ENCODE results near the gene ANTXR1. TPM values are rescaled to one million over a fixed set of nuclear protein-coding genes. Genes with fewer than 3 reads are reported as not detected.

Gene ANTXR1
- polyA plus RNA-seq, 5 donors = 67.4 to 94.1 (median 86.4) TPM

DNA sequence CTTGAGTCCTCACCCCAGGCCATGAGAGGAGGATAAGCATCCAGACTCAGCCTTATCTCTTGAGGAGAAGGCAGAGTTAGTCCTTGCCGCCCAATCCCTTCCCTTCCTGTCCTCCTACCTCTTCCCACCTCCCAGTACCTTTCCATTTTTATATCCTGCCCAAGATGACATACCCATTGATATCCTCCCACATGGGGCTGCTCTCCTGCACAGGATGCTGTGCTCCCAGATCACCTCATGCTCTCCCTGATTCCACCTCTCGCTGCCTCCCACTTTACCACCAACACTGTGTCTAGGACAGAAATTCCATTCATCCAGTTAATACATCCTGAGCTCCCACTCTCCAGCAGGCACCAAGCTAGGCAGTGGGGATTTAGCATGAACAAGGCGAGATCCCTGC lies 191.7 kb downstream of the ANTXR1 start:
- DNase-seq = no peak

- no peak for DNase-seq
These were observed 192.1 kb downstream of the ANTXR1 start for GRCh38 chr2:69205076-69205475.

DNA sequence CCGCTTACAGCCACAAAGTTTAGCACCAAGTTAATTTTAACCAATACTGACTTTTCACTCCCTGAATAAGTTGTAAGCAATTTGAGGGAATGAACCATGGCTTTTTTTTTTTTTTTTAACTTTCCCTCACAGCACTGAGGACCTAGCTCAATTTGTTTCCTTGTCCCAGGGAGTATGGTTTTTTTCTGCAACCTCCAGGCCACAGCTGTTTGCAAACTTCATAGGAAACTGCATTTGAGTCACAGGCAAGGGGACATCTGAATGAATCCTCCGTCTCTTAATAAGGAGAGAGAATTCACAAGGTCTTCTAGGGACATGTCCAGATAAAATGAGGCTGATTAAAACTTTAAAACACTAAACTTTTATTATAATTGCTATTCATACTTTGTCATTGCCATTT lies 192.5 kb downstream of the ANTXR1 start:
- DNase-seq = no peak

GRCh38 chr2:69208023-69208595 lies 195.1 kb downstream of the ANTXR1 start:
- no peak for DNase-seq

DNA sequence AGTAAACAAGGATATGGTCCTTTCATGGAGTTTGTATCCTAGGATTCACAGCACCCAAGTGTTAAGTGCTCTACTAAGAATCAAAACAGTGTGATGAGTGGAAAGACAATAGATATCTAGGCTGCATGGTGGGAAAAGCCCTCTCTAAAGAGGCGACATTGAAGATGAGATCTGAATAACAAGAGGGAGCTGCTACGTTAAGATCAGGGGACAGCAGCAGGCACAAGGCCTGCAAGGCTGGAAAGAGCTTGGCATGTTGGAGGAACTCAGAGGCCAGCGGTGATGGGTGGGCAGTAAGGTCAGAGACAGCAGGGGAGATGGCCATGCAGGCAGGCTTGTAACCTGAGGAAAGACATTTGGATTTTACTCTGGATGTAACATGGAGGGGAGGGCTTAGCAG lies 196.5 kb downstream of the ANTXR1 start:
- DNase-seq = no peak

DNA sequence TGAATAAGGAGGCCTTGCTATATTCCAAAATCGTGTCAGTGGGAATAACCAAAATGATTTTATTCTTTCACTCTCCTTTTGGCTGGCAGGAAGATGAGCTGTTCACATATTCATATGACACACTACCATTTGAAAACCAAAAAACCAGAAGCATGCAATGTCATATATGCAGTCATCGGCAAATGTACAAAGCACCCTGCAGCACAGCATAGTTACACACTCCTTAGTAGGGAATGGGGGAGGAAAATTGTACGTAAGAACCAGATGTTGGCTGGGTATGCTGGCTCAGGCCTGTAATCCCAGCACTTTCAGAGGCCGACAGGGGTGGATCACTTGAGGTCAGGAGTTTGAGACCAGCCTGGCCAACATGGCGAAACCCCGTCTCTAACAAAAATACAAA lies 197.4 kb downstream of the ANTXR1 start:
- DNase-seq = no peak

GRCh38 chr2:69211048-69211447 lies 198.1 kb downstream of the ANTXR1 start:
- no peak for DNase-seq

DNA sequence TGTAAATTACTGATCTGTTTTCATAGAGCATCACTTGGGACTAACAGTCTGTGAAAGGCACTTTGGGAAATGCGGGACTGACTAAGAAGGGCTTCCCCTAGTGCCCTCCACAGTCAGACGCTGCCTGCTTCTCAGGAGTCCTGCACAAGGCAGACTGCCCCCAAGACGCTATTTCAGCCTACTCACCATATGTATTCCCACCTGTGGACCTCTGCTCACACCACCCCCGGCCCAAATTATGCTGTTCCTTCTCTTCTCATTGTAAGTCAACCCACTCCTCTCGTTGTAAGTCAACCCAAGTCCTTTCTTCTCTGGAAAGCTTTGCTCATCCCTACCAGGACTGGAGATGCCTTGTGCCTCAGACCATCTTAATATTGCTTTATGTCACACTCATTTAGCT lies 198.7 kb downstream of the ANTXR1 start:
- DNase-seq = no peak

DNA sequence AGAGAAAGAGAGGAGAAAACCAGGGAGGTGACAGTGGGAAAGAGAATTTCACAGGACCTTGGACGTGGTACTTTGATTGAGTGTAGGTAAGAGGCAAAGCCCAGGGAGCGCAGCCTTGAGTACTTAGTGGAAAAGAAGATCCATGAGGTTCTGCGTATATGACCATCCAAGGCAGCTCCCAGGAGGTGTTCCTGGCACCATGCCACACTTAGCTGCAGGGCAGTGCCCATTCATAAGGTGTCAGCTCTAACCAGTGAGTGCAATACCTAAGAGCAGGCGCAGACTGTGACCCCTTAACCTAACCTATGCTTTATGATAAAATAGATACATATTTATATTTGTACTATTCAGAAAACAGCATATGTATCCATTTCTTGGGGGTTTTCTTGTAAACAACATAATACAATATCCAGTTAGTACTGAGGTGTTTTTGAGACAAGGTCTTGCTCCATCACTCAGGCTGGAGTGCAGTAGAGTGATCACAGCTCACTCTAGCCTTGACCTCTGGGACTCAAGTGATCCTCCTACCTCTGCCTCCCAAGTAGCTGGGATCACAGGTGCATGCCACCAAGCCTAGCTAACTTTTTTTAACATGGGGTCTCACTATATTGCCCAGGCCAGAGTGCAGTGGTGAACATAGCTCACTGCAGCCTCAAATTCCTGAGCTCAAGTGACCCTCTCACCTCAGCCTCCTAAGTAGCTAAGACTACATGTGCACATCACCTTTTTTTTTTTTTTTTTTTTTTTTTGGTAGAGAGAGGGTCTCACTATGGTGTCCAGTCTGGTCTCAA lies 199.5 kb downstream of the ANTXR1 start:
- DNase-seq = no peak

DNA sequence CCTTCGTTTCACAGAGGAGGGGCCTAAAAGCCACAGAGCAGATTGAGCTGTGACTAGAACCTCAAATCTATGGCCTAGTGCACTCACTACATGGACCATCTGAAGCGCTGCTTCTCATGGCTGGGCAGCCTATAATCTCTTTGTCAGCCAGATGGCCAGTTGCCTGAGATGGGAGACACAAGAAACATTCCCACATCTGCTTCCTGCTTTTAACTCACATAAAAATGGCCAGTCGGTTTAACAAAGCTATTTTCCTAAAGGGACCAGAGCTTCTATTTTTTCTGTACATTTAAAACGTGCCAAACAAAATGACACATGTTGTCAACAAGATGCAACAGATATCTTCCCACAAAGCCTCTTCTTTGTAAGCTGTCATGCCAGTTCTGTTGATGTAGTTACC lies 200.2 kb downstream of the ANTXR1 start:
- DNase-seq = no peak

GRCh38 chr2:69213782-69214181 lies 200.8 kb downstream of the ANTXR1 start:
- no peak for DNase-seq

DNA sequence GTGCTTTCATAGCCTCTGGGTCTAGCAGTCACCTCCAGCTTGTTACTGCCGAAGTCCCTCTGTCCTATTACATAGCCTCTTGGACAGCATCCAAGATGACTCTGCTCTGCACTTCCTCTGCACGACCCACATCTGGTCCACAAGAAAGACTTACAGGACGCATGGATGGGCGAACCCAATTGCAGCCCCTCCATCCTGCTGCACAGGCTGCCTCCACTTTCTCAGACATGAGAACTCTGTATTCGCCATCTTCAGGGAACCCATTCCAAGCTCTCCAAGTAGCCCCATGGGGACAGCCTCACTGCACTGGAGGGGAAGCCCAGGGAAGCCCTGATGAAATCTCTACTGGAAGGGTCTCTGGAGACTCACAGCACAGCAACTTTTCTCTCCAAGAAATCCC lies 201.9 kb downstream of the ANTXR1 start:
- peak in 1 of 2 donors; percentile 41 for DNase-seq

- DNase-seq = peak; percentile 75 to 83
These were observed 203.8 kb downstream of the ANTXR1 start for GRCh38 chr2:69216535-69217332.

GRCh38 chr2:69217333-69218080 lies 204.5 kb downstream of the ANTXR1 start:
- no peak for DNase-seq

DNA sequence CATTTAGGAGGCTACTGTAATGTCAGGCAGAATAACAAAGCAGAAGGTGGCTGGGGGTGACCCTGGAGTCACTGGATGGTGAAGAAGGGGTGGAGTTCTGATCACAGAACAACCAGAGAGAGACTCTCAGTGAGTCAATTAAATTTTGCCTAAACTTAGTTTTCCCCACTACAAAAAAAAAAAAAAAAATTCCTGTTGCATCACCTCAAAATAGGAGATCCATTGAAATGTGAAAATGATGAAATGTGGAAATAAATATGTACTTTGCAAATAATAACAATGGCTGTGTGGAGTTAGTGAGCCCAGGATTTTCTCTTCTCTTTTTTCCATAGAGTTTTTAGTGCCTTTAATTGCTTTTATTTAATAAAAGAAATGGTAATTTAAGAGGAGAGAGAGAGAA lies 208.5 kb downstream of the ANTXR1 start:
- DNase-seq = no peak

DNA sequence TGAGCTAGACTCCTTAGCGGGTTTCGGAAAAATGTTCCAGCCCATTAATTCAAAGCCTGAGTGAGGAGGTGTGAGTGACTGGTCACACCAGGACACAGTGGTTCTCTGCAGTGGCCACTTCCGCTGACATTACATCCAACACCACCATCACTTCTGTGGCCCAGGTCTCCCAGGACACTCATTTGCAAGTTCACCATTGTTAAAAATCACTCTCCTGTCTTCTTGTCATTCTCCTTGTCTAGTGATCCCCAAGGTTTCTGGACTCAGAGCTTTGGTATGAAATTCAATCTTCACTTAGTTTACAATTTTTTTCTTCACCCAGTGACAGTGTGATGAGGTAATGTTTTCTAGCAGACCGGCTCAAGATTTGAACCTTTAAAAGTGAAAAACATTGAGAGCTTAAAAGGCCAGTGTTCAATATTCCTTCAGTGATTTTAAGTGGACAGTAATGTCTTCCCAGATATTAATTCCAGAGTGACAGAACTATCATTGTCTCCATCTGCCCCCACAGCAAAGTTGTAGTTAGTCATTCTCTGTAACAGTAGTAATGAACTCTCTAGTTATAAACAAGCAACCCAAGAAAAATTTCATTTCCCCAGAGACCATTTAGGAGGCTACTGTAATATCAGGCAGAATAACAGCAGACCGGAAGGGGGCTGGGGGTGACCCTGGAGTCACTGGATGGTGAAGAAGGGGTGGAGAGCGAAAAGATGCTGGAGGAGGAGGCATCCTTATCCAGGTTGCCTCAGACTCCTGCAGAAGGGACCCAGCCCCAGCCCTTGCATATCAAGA lies 209.2 kb downstream of the ANTXR1 start:
- peak in 1 of 2 donors; percentile 44 for DNase-seq

- DNase-seq = no peak
These were observed 210.1 kb downstream of the ANTXR1 start for GRCh38 chr2:69222953-69223658.

GRCh38 chr2:69223759-69224511 lies 211.0 kb downstream of the ANTXR1 start:
- DNase-seq = no peak

- no peak for DNase-seq
These were observed 211.5 kb downstream of the ANTXR1 start for GRCh38 chr2:69224512-69224837.

DNA sequence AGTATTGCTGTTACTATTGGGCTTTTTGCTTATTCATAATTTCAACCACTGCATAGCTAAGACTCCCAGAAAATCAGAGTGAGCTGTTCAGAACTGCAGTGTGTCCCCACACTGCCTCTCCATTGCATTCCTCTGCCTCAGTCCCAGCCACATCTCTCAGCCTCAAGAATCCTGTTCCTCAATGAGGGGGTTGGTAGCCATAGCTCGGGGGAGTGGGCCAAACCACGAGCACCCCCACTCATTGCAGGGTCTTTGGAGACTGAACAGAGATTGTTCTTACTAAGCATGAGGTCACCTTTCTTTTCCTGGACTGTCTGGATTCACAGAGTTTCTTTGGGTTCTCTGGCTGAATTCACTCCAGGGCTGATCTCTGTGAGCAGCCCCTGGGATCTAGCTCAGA lies 213.0 kb downstream of the ANTXR1 start:
- DNase-seq = no peak

All from right lung (tissue), 5 donors.